ENCODE results near the gene CLDN6.
"Not testable (repeated sequence)": the region's sequence is repeated elsewhere in the genome, so short reads cannot be mapped to it uniquely, and the experiment has no call there.

Gene CLDN6

DNA sequence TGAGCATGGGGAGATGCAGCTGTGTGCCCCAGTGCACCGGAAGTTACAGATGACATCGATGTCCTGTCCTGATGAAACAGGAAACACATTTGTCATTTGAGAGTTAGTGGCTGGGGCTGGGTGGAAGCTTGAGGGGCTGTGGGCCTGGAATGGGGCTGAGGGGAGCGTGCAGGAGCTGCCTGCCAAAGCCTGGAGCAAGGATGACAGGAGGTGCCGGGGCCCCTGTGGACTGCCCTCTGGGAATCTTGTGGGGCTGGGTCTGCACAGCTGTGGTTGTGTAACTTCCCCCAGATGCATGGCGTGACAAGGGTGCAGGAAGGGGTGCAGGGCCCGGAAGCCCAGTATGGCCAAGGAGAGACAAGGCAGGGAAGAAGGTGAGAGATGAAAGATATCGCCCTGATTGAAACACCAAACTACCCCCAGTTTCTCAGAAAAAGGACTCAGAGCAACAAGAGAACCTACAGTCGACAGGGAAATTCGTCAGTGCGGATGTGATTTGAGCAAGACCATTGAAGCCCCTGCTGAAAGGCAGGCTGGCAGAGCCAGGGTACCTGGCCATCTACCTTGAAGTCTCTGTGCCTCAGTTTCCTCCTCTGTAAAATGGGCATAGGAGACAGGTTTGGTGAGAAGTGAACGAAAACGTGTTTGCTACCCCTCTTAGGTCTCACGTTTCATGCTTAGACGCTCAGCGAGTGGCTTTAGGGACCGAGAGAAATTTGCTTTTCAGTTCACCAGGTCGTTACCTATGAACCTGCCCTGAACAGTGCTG is 37.2 kb upstream of the CLDN6 start:
- Histone ChIP-seq H3K27me3 (ENCODE audit: insufficient read depth, low read length) (no peaks in the 10 kb centered on the region), H3K9ac (ENCODE audit: low read length) (no peak overlapping the region; the same call in 1 of the 2 replicates), H2AFZ (ENCODE audit: low read length) (no peak overlapping the region), H3K9me3 (ENCODE audit: low read length) (no peaks in the 10 kb centered on the region), H3K79me2 (ENCODE audit: insufficient read depth, low read length) (no peaks in the 10 kb centered on the region), H3K4me1 (ENCODE audit: insufficient read depth, low read length, severe bottlenecking) (peaks cover 20% of the 10 kb centered on the region), H3K9me2 (ENCODE audit: low read depth, low read length) (no peaks in the 10 kb centered on the region), H3K27ac (ENCODE audit: low read depth, low read length, poor library complexity, severe bottlenecking) (no peak overlapping the region), H3K4me2 (ENCODE audit: low read length) (no peak overlapping the region; the same call in 1 of the 2 replicates), H3F3A (ENCODE audit: insufficient read depth, low read length) (no peaks in the 10 kb centered on the region), H3K4me3 (ENCODE audit: low read depth, low read length, poor library complexity, severe bottlenecking) (peak overlapping the region; percentile 12), H4K20me1 (ENCODE audit: insufficient read depth, low read length) (no peaks in the 10 kb centered on the region), H3K36me3 (ENCODE audit: insufficient read depth, low read length) (no peaks in the 10 kb centered on the region)
- TF ChIP-seq, protein P1, sequence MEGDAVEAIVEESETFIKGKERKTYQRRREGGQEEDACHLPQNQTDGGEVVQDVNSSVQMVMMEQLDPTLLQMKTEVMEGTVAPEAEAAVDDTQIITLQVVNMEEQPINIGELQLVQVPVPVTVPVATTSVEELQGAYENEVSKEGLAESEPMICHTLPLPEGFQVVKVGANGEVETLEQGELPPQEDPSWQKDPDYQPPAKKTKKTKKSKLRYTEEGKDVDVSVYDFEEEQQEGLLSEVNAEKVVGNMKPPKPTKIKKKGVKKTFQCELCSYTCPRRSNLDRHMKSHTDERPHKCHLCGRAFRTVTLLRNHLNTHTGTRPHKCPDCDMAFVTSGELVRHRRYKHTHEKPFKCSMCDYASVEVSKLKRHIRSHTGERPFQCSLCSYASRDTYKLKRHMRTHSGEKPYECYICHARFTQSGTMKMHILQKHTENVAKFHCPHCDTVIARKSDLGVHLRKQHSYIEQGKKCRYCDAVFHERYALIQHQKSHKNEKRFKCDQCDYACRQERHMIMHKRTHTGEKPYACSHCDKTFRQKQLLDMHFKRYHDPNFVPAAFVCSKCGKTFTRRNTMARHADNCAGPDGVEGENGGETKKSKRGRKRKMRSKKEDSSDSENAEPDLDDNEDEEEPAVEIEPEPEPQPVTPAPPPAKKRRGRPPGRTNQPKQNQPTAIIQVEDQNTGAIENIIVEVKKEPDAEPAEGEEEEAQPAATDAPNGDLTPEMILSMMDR (IDR thresholded peaks at IDR 0.05; ENCODE audit: low read length), result no peak
- TF ChIP-seq EZH2 (IDR thresholded peaks at IDR 0.05; ENCODE audit: borderline replicate concordance, low read length), result no peak

DNA sequence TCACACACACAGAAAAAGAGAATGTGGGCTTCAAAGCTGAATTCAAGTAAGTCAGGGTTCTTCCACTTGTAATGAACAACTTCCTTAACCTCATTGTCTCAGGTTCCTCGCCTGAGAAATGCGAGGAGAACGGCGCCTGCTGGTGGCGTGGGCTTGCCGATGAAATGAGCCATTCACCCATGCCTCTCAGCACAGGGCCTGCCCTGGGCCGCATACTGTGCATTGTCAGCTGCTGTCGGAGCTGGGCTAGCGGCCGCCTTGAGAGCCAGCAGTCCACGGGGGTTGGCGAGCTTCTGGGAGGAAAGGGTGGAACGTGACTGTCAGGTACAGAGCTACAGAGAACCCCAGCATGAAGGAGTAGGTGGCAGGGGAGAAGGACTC is 35.3 kb upstream of the CLDN6 start:
- not testable (repeated sequence) for H3K4me2 ChIP-seq (ENCODE audit: low read length); H3K9ac ChIP-seq (ENCODE audit: low read length); H3K9me2 ChIP-seq (ENCODE audit: low read depth, low read length); H3K36me3 ChIP-seq (ENCODE audit: insufficient read depth, low read length); H3K79me2 ChIP-seq (ENCODE audit: insufficient read depth, low read length); H4K20me1 ChIP-seq (ENCODE audit: insufficient read depth, low read length); H3F3A ChIP-seq (ENCODE audit: insufficient read depth, low read length); H3K27ac ChIP-seq (ENCODE audit: low read depth, low read length, poor library complexity, severe bottlenecking); H3K4me3 ChIP-seq (ENCODE audit: low read depth, low read length, poor library complexity, severe bottlenecking); H3K9me3 ChIP-seq (ENCODE audit: low read length); H3K27me3 ChIP-seq (ENCODE audit: insufficient read depth, low read length); H2AFZ ChIP-seq (ENCODE audit: low read length)
- H3K4me1 ChIP-seq (ENCODE audit: insufficient read depth, low read length, severe bottlenecking), result peaks cover 12% of the 10 kb centered on the region

DNA sequence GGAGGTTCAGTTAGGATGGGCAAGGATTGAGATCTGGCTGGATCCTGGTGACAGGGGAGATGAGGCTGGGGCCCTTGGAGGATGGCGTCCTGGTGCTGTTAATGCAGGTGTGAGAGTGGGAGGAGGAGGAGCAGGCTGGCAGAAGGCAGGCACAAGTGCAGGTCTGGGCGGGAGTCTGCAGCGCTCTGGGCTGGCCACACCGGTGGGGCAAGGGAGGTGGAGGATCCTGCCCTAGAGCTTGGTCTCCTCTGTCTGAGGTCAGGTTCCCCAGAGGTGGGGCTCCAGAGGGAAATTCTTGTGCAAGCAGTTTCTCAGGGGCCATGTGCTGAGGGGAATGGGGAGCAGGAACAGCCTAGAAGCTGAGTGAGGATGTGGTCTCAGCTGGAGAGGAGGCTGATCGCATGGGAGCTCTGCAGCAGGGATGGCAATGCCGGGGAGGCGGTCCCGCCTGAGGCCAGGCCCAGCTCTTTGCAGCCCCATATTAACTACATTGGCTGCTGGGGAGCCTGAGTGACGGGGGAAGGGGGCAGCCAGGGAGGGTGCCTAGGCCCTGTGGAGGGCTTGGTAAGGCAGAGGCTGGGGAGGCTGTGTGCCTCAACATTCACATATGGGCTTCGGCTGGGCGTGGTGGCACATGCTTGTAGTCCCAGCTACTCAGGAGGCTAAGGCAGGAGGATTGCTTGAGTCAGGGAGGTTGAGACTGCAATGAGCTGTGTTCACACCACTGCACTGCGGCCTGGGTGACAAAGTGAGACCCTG is 34.8 kb upstream of the CLDN6 start:
- H3K27me3 ChIP-seq (ENCODE audit: insufficient read depth, low read length); H3K9me3 ChIP-seq (ENCODE audit: low read length); H3K9me2 ChIP-seq (ENCODE audit: low read depth, low read length); H2AFZ ChIP-seq (ENCODE audit: low read length); H3K79me2 ChIP-seq (ENCODE audit: insufficient read depth, low read length); H3K9ac ChIP-seq (ENCODE audit: low read length); H3K4me1 ChIP-seq (ENCODE audit: insufficient read depth, low read length, severe bottlenecking); H3K27ac ChIP-seq (ENCODE audit: low read depth, low read length, poor library complexity, severe bottlenecking); H3K36me3 ChIP-seq (ENCODE audit: insufficient read depth, low read length); H3K4me2 ChIP-seq (ENCODE audit: low read length); H3F3A ChIP-seq (ENCODE audit: insufficient read depth, low read length); H4K20me1 ChIP-seq (ENCODE audit: insufficient read depth, low read length); H3K4me3 ChIP-seq (ENCODE audit: low read depth, low read length, poor library complexity, severe bottlenecking): not testable (repeated sequence)

DNA sequence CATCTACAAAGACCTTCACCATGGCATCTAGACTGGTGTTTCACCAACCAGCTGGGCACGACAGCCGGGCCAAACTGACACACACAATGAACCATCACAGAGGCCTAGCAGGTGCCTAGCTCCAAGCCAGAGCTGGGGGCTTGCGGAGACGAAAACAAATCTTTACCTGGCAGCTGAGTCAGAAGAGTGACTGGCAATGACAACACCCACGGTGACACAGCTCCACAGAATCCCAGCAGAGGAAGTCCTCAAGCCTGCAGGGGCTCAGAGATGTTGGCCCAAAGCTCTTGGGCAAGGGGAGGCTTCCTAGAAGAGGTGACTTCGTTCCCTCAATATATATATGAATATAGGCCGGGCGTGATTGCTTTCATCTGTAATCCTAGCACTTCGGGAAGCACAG is 33.5 kb upstream of the CLDN6 start:
- no peak overlapping the region for H3K4me2 ChIP-seq (ENCODE audit: low read length)
- no peaks in the 10 kb centered on the region for H3K9me3 ChIP-seq (ENCODE audit: low read length)
- no peaks in the 10 kb centered on the region for H3K79me2 ChIP-seq (ENCODE audit: insufficient read depth, low read length)
- no peak overlapping the region for H3K4me3 ChIP-seq (ENCODE audit: low read depth, low read length, poor library complexity, severe bottlenecking)
- H3K27ac ChIP-seq (ENCODE audit: low read depth, low read length, poor library complexity, severe bottlenecking), result no peak overlapping the region
- TF ChIP-seq EZH2 (IDR thresholded peaks at IDR 0.05; ENCODE audit: borderline replicate concordance, low read length), result no peak
- TF ChIP-seq, protein P1 (IDR thresholded peaks at IDR 0.05; ENCODE audit: low read length), result no peak
- H3K36me3 ChIP-seq (ENCODE audit: insufficient read depth, low read length), result no peaks in the 10 kb centered on the region
- no peaks in the 10 kb centered on the region for H3F3A ChIP-seq (ENCODE audit: insufficient read depth, low read length)
- H3K4me1 ChIP-seq (ENCODE audit: insufficient read depth, low read length, severe bottlenecking), result peaks cover 10% of the 10 kb centered on the region
- H3K9me2 ChIP-seq (ENCODE audit: low read depth, low read length), result no peaks in the 10 kb centered on the region
- H4K20me1 ChIP-seq (ENCODE audit: insufficient read depth, low read length), result no peaks in the 10 kb centered on the region
- no peak overlapping the region for H3K9ac ChIP-seq (ENCODE audit: low read length)
- no peak overlapping the region for H2AFZ ChIP-seq (ENCODE audit: low read length)
- H3K27me3 ChIP-seq (ENCODE audit: insufficient read depth, low read length), result no peaks in the 10 kb centered on the region

Data from OCI-LY1 (cell line).